GM06990 (cell line): ENCODE data around the gene CMSS1.

Experiments used
- DNase-seq: peaks from one replicate; pipeline ENCODE4 v3.0.0-alpha.2; 2011; ENCODE audit not compliant: insufficient read length; ENCODE audit errors: extremely low read depth
- H3K27me3 ChIP-seq: replicated peaks from 2 replicates; pipeline ENCODE4 v1.6.0; 2011; ENCODE audit warnings: low read length; ENCODE audit not compliant: control insufficient read depth, insufficient read depth
- H3K36me3 ChIP-seq: 2 replicates; pipeline ENCODE4 v1.5.1; 2011; ENCODE audit warnings: low read length; ENCODE audit not compliant: control insufficient read depth, insufficient read depth
- H3K4me3 ChIP-seq: replicated peaks from 2 replicates; pipeline ENCODE4 v1.5.1; 2011; ENCODE audit warnings: low read depth, mild to moderate bottlenecking, control low read depth, low read length
- TF ChIP-seq, protein P1 (sequence below): IDR thresholded peaks from 2 replicates; pipeline ENCODE4 v1.5.1; 2011; ENCODE audit warnings: low read length, control low read depth, mild to moderate bottlenecking, inconsistent platforms; ENCODE audit not compliant: insufficient read depth, poor library complexity, severe bottlenecking

The CMSS1 gene

DNA sequence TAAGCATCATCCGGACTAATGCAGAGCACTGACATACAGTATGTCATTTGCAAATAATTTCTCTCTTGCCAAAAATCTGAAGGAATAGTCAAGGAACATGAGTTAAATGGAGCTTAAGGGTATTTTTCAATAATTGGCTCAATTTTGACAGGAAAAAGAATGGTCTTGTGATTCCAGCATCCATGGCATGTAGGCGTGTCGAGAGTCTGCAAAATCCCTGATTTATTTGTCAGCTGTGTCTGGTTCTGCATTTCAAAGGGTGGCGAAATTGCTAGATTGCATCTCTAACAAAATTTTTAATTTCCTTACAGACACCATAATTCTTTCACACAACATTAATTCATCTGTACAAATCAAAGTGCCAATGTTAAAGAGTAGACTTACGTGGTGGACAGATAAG is 377.7 kb downstream of the CMSS1 start:
- no peak for DNase-seq
- H3K36me3 ChIP-seq: no peaks in the 10 kb centered on the region
- no peak overlapping the region for H3K4me3 ChIP-seq
- no peaks in the 10 kb centered on the region for H3K27me3 ChIP-seq
- TF ChIP-seq, protein P1, sequence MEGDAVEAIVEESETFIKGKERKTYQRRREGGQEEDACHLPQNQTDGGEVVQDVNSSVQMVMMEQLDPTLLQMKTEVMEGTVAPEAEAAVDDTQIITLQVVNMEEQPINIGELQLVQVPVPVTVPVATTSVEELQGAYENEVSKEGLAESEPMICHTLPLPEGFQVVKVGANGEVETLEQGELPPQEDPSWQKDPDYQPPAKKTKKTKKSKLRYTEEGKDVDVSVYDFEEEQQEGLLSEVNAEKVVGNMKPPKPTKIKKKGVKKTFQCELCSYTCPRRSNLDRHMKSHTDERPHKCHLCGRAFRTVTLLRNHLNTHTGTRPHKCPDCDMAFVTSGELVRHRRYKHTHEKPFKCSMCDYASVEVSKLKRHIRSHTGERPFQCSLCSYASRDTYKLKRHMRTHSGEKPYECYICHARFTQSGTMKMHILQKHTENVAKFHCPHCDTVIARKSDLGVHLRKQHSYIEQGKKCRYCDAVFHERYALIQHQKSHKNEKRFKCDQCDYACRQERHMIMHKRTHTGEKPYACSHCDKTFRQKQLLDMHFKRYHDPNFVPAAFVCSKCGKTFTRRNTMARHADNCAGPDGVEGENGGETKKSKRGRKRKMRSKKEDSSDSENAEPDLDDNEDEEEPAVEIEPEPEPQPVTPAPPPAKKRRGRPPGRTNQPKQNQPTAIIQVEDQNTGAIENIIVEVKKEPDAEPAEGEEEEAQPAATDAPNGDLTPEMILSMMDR: no peak

DNA sequence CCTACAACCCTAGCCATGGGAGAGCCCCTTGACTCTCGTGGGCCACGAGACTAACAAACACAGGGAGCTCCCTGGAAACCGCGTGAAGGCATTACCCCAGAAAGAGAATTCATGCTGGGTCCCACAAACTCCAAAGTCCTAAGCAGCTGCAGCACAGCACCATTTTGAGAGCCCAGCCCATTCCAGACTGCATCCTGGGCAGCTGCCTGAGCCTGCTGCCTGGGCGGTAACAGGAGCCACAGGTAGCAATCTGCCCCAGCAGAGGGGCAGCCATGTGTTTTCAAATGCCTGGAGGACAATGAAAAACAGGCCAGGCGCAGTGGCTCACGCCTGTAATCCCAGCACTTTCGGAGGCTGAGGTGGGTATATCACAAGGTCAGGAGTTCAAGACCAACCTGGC is 380.2 kb downstream of the CMSS1 start:
- H3K4me3 ChIP-seq: no peak overlapping the region
- TF ChIP-seq, protein P1: no peak
- H3K36me3 ChIP-seq: no peaks in the 10 kb centered on the region
- no peaks in the 10 kb centered on the region for H3K27me3 ChIP-seq
- no peak for DNase-seq

DNA sequence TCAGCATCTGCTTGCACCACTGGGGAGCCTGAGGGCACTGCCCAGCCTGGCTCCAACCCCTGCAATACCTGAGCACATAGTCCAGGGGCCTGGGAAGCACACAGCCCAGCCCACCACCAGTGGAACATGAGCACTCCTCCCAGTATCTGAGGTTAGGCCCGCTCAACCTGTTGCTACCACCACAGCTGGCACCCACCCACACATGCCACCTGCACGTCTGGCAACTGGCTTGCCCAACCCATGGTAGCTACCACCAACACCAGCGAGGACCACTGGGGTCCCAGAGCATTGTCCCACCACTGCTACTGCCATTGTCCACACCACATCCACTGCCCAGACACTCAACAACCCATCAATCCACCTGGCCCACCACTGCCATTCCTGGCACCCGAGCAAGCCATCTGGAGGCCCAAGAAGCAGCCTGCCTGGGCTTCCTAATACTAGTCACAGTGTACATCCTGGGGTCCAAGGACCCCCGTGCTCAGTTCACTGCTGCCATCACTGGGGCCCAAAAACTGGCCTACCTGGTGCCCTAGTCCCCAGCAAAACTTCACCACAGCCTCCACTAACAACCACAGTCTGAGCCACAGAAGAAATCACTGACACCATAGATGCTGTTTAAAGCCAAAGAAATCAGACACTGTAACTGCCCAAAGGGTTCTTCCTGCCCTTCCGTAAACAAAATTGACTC is 381.1 kb downstream of the CMSS1 start:
- Histone ChIP-seq H3K36me3 (no peaks in the 10 kb centered on the region), H3K27me3 (no peaks in the 10 kb centered on the region), H3K4me3 (no peak overlapping the region)
- TF ChIP-seq, protein P1: no peak
- no peak for DNase-seq

DNA sequence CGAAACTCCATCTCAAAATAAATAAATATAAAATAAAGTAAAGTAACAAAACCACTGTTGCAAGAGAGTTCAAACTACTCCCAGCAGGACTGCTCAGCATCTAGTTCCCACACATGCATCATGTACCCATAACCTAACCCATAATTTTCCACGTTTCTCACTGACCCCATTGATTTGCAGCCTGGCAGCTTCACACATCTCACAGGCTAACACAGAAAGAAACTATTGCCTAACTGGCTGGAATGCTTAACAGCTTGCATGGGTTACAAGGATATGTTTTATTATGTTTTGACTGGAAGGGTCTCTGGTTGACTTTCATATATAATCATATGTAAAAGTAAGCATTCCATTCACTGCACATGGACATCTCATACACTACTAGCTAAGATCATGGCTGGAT is 387.5 kb downstream of the CMSS1 start:
- no peak for DNase-seq
- H3K4me3 ChIP-seq: no peak overlapping the region
- H3K36me3 ChIP-seq: no peaks in the 10 kb centered on the region
- H3K27me3 ChIP-seq: no peaks in the 10 kb centered on the region
- TF ChIP-seq, protein P1: no peak

DNA sequence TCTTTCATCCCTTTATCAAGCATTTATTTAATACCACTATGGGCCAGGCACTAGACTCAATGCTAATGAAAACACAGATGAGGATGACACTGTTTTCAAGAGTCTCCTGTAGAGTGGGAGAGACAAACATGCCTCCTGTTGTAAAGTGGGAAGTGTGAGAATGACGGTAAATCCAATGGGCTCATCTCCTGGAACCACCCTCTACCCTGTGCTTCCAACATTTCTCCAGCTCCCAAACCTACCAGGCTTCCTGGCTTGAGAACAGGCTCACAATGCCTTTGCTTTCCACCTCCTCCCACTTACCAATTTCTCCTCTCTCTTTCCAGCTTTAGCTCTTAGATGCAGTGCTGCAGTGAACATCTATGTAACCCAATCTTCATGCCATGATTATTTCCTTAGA is 389.0 kb downstream of the CMSS1 start:
- DNase-seq: no peak
- Histone ChIP-seq H3K27me3 (no peaks in the 10 kb centered on the region), H3K4me3 (no peak overlapping the region), H3K36me3 (no peaks in the 10 kb centered on the region)
- TF ChIP-seq, protein P1: no peak

DNA sequence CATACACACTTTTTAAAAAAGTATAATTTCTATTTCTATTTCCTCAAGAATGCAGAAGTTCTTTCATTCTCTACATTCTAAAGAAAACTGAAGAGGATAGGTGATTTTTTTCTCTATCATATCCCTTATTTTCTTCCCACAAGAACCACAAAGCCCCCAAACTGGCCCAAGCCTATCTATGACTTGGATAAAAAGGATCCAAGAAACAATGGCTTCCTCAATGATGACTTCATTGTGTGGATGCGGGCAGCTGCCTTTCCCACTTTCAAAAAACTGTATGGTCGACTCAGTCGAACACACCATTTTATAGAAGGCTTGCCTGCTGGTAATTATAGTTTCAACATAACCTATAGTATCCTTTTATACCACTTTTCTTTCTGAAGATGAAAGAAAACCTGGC is 390.2 kb downstream of the CMSS1 start:
- no peak overlapping the region for H3K4me3 ChIP-seq
- TF ChIP-seq, protein P1: no peak
- no peak for DNase-seq
- no peaks in the 10 kb centered on the region for H3K27me3 ChIP-seq
- no peaks in the 10 kb centered on the region for H3K36me3 ChIP-seq
